ENCODE results near the gene EIF2AK3.

The EIF2AK3 gene

GRCh38 chr2:88660622-88661021 lies 33.4 kb upstream of the EIF2AK3 start:
- H3K27ac ChIP-seq (ENCODE audit: extremely low read depth, low read depth, low read length) = no peak overlapping the region
- H3K4me3 ChIP-seq (ENCODE audit: low read depth, low read length) = no peak overlapping the region
- H3K36me3 ChIP-seq (ENCODE audit: control insufficient read depth in 2 of 2, insufficient read depth in 1 of 2, low read length in 2 of 2) = no peaks in the 10 kb centered on the region
- POLR2A ChIA-PET = no interaction called here
- no peaks in the 10 kb centered on the region for H3K9me3 ChIP-seq (ENCODE audit: control insufficient read depth, insufficient read depth, low read depth, low read length)
- peaks cover 3% of the 10 kb centered on the region; the same call in 1 of the 2 replicates for H3K4me1 ChIP-seq (ENCODE audit: control insufficient read depth, insufficient read depth, low read length)
- TF ChIP-seq ZNF174 (tag by site-specific recombination; IDR thresholded peaks at IDR 0.05) = no peak
- peak; percentile 98 for TF ChIP-seq ZNF10 (tag by site-specific recombination; IDR thresholded peaks at IDR 0.05)
- CTCF ChIA-PET = interaction anchor here (2.2 to 3.6 kb wide), 2 partner anchors 9 to 11 kb away, joined by 11 to 24 read pairs; no protein-coding TSS in a partner anchor

- POLR2A ChIA-PET = interaction anchor here (0.7 to 1.4 kb wide), 4 partner anchors 11 to 643 kb away, joined by 3 to 9 read pairs (median 3); partner anchors contain the start of genes EIF2AK3 and RNU2-63P
- H3K27ac ChIP-seq (ENCODE audit: extremely low read depth, low read depth, low read length) = peak overlapping the region; percentile 45
- peak; percentile 66 for TF ChIP-seq TRIM28 (IDR thresholded peaks at IDR 0.05; ENCODE audit: borderline replicate concordance, low read length)
- no peak for TF ChIP-seq ZNF221 (tag by site-specific recombination; IDR thresholded peaks at IDR 0.05; ENCODE audit: borderline replicate concordance)
- no peak for TF ChIP-seq KLF8 (tag by site-specific recombination; IDR thresholded peaks at IDR 0.05)
- no peak for TF ChIP-seq ZBTB20 (tag by site-specific recombination; IDR thresholded peaks at IDR 0.05)
- 0 out of 2 replicates have a peak, but pooled peaks have one; percentile 35 for TF ChIP-seq ZNF501 (tag by site-specific recombination; IDR thresholded peaks at IDR 0.05)
- TF ChIP-seq FEZF1 (tag by site-specific recombination; IDR thresholded peaks at IDR 0.05) = peak; percentile 23; the same call in 1 of the 2 replicates
- TF ChIP-seq ZBTB44 (tag by site-specific recombination; IDR thresholded peaks at IDR 0.05) = 0 out of 2 replicates have a peak, but pooled peaks have one; percentile 35
- peak; percentile 58 for TF ChIP-seq SETDB1 (IDR thresholded peaks at IDR 0.05; ENCODE audit: insufficient read length, low read length)
- no peak for TF ChIP-seq ZBTB17 (tag by site-specific recombination; IDR thresholded peaks at IDR 0.05)
- TF ChIP-seq GLIS1 (tag by site-specific recombination; IDR thresholded peaks at IDR 0.05) = no peak
- TF ChIP-seq OSR2 (tag by site-specific recombination; IDR thresholded peaks at IDR 0.05) = peak; percentile 70
- TF ChIP-seq ZNF629 (tag by site-specific recombination; IDR thresholded peaks at IDR 0.05) = peak; percentile 47
- no peak for TF ChIP-seq ZNF510 (tag by site-specific recombination; IDR thresholded peaks at IDR 0.05; ENCODE audit: insufficient replicate concordance)
- peak; percentile 52 for TF ChIP-seq KLF1 (tag by site-specific recombination; IDR thresholded peaks at IDR 0.05)
- TF ChIP-seq ZNF560 (tag by site-specific recombination; IDR thresholded peaks at IDR 0.05; ENCODE audit: borderline replicate concordance) = no peak
- TF ChIP-seq SP2 (tag by site-specific recombination; IDR thresholded peaks at IDR 0.05) = peak; percentile 19; the same call in 1 of the 2 replicates
- TF ChIP-seq PRDM6 (tag by site-specific recombination; IDR thresholded peaks at IDR 0.05) = peak; percentile 83
- no peak for TF ChIP-seq ZNF843 (tag by site-specific recombination; IDR thresholded peaks at IDR 0.05)
- no peak for TF ChIP-seq ZFP3 (tag by site-specific recombination; IDR thresholded peaks at IDR 0.05; ENCODE audit: low read depth)
- no peaks in the 10 kb centered on the region for H3K36me3 ChIP-seq (ENCODE audit: control insufficient read depth in 2 of 2, insufficient read depth in 1 of 2, low read length in 2 of 2)
- no peaks in the 10 kb centered on the region for H3K9me3 ChIP-seq (ENCODE audit: control insufficient read depth, insufficient read depth, low read depth, low read length)
- peaks cover 3% of the 10 kb centered on the region; the same call in 1 of the 2 replicates for H3K4me1 ChIP-seq (ENCODE audit: control insufficient read depth, insufficient read depth, low read length)
- no peak overlapping the region for H3K4me3 ChIP-seq (ENCODE audit: low read depth, low read length)
- CTCF ChIA-PET = interaction anchor here (0.7 to 3.6 kb wide), 6 partner anchors 9 to 69 kb away, joined by 3 to 24 read pairs (median 4); no protein-coding TSS in a partner anchor
Measured at GRCh38 chr2:88659538-88659915, 32.3 kb upstream of the EIF2AK3 start.
